ENCODE data around the gene LMNTD2.

Gene LMNTD2

DNA sequence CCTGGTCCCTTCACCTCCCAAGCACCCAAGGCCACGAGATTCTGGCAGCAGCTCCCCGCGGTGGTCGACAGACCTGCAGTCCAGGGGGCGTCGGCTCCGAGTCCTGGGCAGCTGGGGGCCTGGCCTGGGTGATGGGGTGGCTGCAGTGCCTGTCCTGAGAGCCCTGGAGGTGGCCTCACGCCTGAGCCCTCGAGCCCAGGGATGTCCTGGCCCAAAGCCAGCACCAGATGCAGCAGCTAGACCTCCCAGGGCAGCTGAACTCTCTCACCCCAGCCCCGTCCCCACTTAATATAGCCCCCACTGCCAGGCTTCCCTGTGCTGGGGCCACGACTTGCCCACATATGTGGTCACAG, 6.6 kb downstream of the LMNTD2 start:
- Histone ChIP-seq H3K27me3 (ENCODE audit: insufficient read depth, low read length) (peaks cover 7% of the 10 kb centered on the region), H3K4me2 (ENCODE audit: low read length) (no peak overlapping the region), H3F3A (ENCODE audit: insufficient read depth, low read length) (no peaks in the 10 kb centered on the region), H3K27ac (ENCODE audit: low read depth, low read length, poor library complexity, severe bottlenecking) (no peak overlapping the region), H3K36me3 (ENCODE audit: insufficient read depth, low read length) (no peaks in the 10 kb centered on the region), H2AFZ (ENCODE audit: low read length) (no peak overlapping the region), H3K9me3 (ENCODE audit: low read length) (no peaks in the 10 kb centered on the region), H3K4me1 (ENCODE audit: insufficient read depth, low read length, severe bottlenecking) (peaks cover 17% of the 10 kb centered on the region), H3K4me3 (ENCODE audit: low read depth, low read length, poor library complexity, severe bottlenecking) (no peak overlapping the region), H4K20me1 (ENCODE audit: insufficient read depth, low read length) (no peaks in the 10 kb centered on the region), H3K79me2 (ENCODE audit: insufficient read depth, low read length) (no peaks in the 10 kb centered on the region), H3K9ac (ENCODE audit: low read length) (no peak overlapping the region), H3K9me2 (ENCODE audit: low read depth, low read length) (no peaks in the 10 kb centered on the region)
- TF ChIP-seq, protein P1, sequence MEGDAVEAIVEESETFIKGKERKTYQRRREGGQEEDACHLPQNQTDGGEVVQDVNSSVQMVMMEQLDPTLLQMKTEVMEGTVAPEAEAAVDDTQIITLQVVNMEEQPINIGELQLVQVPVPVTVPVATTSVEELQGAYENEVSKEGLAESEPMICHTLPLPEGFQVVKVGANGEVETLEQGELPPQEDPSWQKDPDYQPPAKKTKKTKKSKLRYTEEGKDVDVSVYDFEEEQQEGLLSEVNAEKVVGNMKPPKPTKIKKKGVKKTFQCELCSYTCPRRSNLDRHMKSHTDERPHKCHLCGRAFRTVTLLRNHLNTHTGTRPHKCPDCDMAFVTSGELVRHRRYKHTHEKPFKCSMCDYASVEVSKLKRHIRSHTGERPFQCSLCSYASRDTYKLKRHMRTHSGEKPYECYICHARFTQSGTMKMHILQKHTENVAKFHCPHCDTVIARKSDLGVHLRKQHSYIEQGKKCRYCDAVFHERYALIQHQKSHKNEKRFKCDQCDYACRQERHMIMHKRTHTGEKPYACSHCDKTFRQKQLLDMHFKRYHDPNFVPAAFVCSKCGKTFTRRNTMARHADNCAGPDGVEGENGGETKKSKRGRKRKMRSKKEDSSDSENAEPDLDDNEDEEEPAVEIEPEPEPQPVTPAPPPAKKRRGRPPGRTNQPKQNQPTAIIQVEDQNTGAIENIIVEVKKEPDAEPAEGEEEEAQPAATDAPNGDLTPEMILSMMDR (IDR thresholded peaks at IDR 0.05; ENCODE audit: low read length): no peak
- no peak for TF ChIP-seq EZH2 (IDR thresholded peaks at IDR 0.05; ENCODE audit: borderline replicate concordance, low read length)

DNA sequence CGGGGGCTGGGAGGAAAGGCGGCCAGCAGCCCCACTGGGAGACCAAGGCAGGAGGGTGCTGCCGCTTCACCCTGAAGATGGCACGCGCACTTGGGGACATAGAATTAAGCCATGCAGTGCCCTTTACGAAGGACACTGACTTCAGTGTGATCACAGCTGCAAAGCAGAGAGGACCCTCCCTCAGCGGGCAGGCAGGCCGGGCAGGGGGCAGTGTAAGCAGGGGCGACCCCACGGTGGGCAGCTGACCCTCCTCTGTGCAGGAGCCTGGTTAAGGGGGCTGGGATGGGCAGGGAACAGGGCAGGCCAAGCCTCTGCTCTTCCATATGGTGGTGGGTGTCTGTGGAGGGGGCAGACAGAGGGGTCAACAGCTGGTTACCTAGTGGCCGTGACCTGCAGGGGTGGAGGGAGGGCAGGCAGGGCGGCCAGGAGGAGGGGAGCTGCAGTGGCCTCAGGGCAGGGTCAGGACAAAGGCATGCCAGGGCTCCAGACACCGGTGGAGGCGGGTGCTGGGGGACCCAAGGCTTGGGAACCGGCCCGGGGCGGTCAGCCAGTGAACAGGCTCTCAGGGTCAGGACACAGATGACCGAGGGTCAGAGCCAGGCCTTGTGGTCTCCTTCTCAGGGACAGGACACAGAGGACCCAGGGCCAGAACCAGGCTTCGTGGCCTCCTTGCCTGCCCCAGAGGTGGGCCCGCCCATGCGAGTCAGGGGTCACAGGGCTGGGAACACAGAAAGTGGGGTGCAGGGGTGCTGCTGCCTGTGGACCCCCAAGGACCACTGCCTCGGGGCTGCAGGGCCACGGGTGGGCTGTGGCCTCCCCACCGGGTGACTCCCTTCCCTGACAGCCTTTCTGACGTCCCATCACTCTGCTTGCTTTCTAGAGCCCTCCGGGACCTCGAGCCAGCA, 7.2 kb downstream of the LMNTD2 start:
- H3K4me3 ChIP-seq (ENCODE audit: low read depth, low read length, poor library complexity, severe bottlenecking): no peak overlapping the region
- TF ChIP-seq, protein P1 (IDR thresholded peaks at IDR 0.05; ENCODE audit: low read length): no peak
- TF ChIP-seq EZH2 (IDR thresholded peaks at IDR 0.05; ENCODE audit: borderline replicate concordance, low read length): no peak
- H3K27me3 ChIP-seq (ENCODE audit: insufficient read depth, low read length): peaks cover 7% of the 10 kb centered on the region
- no peaks in the 10 kb centered on the region for H4K20me1 ChIP-seq (ENCODE audit: insufficient read depth, low read length)
- no peaks in the 10 kb centered on the region for H3K36me3 ChIP-seq (ENCODE audit: insufficient read depth, low read length)
- H3K79me2 ChIP-seq (ENCODE audit: insufficient read depth, low read length): no peaks in the 10 kb centered on the region
- H3F3A ChIP-seq (ENCODE audit: insufficient read depth, low read length): no peaks in the 10 kb centered on the region
- H2AFZ ChIP-seq (ENCODE audit: low read length): no peak overlapping the region
- H3K4me2 ChIP-seq (ENCODE audit: low read length): no peak overlapping the region
- H3K9ac ChIP-seq (ENCODE audit: low read length): no peak overlapping the region
- no peaks in the 10 kb centered on the region for H3K9me3 ChIP-seq (ENCODE audit: low read length)
- no peaks in the 10 kb centered on the region for H3K9me2 ChIP-seq (ENCODE audit: low read depth, low read length)
- no peak overlapping the region for H3K27ac ChIP-seq (ENCODE audit: low read depth, low read length, poor library complexity, severe bottlenecking)
- peaks cover 18% of the 10 kb centered on the region for H3K4me1 ChIP-seq (ENCODE audit: insufficient read depth, low read length, severe bottlenecking)

DNA sequence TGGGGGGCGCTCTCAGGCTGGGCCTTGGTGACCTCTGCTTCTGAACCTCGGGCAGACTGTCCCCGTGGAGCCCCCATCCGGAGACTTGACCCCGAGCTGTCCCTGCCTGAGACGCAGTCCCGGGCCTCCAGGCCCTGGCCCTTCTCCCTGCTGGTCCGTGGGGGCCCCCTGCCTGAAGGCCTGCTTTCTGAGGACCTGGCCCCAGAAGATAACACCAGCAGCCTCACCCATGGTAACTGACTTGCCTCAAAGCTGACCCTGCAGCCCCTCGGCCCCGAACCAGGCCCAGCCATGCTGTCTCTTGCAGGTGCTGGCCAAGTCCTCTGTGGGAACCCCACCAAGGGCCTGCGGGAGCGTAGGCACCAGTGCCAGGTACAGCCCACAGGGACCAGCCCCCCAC, 8.9 kb downstream of the LMNTD2 start:
- Histone ChIP-seq H3K4me3 (ENCODE audit: low read depth, low read length, poor library complexity, severe bottlenecking) (no peak overlapping the region), H3K9ac (ENCODE audit: low read length) (no peak overlapping the region), H3K36me3 (ENCODE audit: insufficient read depth, low read length) (no peaks in the 10 kb centered on the region; the same call in 1 of the 2 replicates), H3K4me2 (ENCODE audit: low read length) (no peak overlapping the region), H3F3A (ENCODE audit: insufficient read depth, low read length) (no peaks in the 10 kb centered on the region), H3K9me2 (ENCODE audit: low read depth, low read length) (no peaks in the 10 kb centered on the region), H2AFZ (ENCODE audit: low read length) (no peak overlapping the region), H3K79me2 (ENCODE audit: insufficient read depth, low read length) (no peaks in the 10 kb centered on the region), H4K20me1 (ENCODE audit: insufficient read depth, low read length) (no peaks in the 10 kb centered on the region), H3K27me3 (ENCODE audit: insufficient read depth, low read length) (peaks cover 3% of the 10 kb centered on the region; the same call in 1 of the 2 replicates), H3K4me1 (ENCODE audit: insufficient read depth, low read length, severe bottlenecking) (peaks cover 18% of the 10 kb centered on the region), H3K9me3 (ENCODE audit: low read length) (no peaks in the 10 kb centered on the region), H3K27ac (ENCODE audit: low read depth, low read length, poor library complexity, severe bottlenecking) (no peak overlapping the region)
- TF ChIP-seq, protein P1 (IDR thresholded peaks at IDR 0.05; ENCODE audit: low read length): no peak
- no peak for TF ChIP-seq EZH2 (IDR thresholded peaks at IDR 0.05; ENCODE audit: borderline replicate concordance, low read length)
